PC-3 (cell line): ENCODE measurements around the gene UBE2D4.
"Not testable (repeated sequence)": the region's sequence is repeated elsewhere in the genome, so short reads cannot be mapped to it uniquely, and the experiment has no call there.

Experiments
- CTCF ChIP-seq: fragments of 300-600 bp; sonication (generic); conservative IDR thresholded peaks from 2 replicates; pipeline ENCODE4 v1.5.1; 2017; ENCODE audit warnings: antibody characterized with exemption, low read depth, mild to moderate bottlenecking, low read length
- EZH2phosphoT487 ChIP-seq: fragments of 300-600 bp; sonication (generic); IDR thresholded peaks from 2 replicates; pipeline ENCODE4 v1.6.1; 2018; ENCODE audit warnings: mild to moderate bottlenecking, antibody characterized with exemption, low read length, borderline replicate concordance

GRCh38 chr7:43994681-43995080 is 68.4 kb downstream of the UBE2D4 start:
- not testable (repeated sequence) for TF ChIP-seq CTCF, EZH2phosphoT487
